Activated naive CD4-positive, alpha-beta T cell treated with anti-CD3 and anti-CD28 coated beads, Interleukin-2, amount 10 ng/mL, durations not matched to agents 5 hours and 36 hours (primary cell): ENCODE data around the gene SUPV3L1. TPM values are rescaled to one million over a fixed set of nuclear protein-coding genes. Genes with fewer than 3 reads are reported as not detected.

Experiments used
- total RNA-seq, 2 experiments: library from RNA; stranded (reverse); gene quantifications; one replicate each; pipeline ENCODE4 v1.2.3, GENCODE V29; 2021

The SUPV3L1 gene
- 10 to 100 TPM; 30.0 to 30.3 TPM for total RNA-seq

GRCh38 chr10:69179743-69180524, at the start of gene SUPV3L1:
TSS of gene SUPV3L1 (plus strand) at chr10:69180234. CDS start at chr10:69180292, 58 bp downstream.

DNA sequence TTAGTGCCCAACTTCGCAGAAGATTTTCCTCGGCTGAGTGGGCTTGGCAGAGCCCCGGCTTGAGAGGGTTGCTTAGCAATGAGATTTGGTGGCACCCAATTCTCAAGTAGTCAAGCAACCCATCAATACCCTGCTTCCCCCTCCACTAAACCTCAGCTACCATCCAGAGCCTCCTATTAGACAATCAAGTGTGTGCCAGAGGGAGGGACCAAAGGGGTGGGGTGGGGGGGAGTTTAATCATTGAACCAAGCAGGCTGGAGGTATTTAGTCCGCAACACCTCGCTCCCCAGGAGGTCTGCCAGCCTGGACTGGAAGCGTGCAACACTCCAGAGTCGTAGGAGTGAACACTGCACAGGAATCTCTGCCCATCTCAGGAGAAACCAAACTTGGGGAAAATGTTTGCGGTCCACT, 40.0 kb downstream of the SUPV3L1 start, which contains the start of gene HKDC1:
Gene HKDC1 (plus strand): TSS at position 292 of the 411 bp plus-strand sequence. CDS start 104 bp downstream, at position 396.

Other genes with a start within 250 kb of the SUPV3L1 start
- gene DDX21, start 224.1 kb upstream of the SUPV3L1 start, total RNA-seq = 10 to 100 TPM; 77.1 to 79.1 TPM
- gene KIFBP, start 191.4 kb upstream of the SUPV3L1 start, total RNA-seq = 10 to 100 TPM; 10.9 to 12.7 TPM
- gene SRGN, start 92.1 kb upstream of the SUPV3L1 start, total RNA-seq = 100 to 1,000 TPM; 145 to 150 TPM
- gene VPS26A, start 56.1 kb upstream of the SUPV3L1 start, total RNA-seq = 10 to 100 TPM; 39.7 to 40.6 TPM
- 1 to 10 TPM; 6.9 to 9.6 TPM for gene HKDC1, start 40.1 kb downstream of the SUPV3L1 start, total RNA-seq
- gene HK1, start 98.3 kb downstream of the SUPV3L1 start, total RNA-seq = 100 to 1,000 TPM; 122 to 126 TPM
- not detected for gene TACR2, start 236.7 kb downstream of the SUPV3L1 start, total RNA-seq